NCI-H1694 (cell line): ENCODE data around the gene CLK2.

Source experiments
- DNase-seq: peaks from one replicate; lab custom pipeline; 2025; lab: John Stamatoyannopoulos, UW

CLK2 gene

GRCh38 chr1:155273343-155274245 lies at the start of gene CLK2:
Gene CLK2, minus strand, starts transcription at chr1:155273504. Its CDS starts 2,527 bp downstream, at chr1:155270977.
- DNase-seq: peak; percentile 99

GRCh38 chr1:155322571-155322952 lies 49.3 kb upstream of the CLK2 start:
- DNase-seq: no peak

DNA sequence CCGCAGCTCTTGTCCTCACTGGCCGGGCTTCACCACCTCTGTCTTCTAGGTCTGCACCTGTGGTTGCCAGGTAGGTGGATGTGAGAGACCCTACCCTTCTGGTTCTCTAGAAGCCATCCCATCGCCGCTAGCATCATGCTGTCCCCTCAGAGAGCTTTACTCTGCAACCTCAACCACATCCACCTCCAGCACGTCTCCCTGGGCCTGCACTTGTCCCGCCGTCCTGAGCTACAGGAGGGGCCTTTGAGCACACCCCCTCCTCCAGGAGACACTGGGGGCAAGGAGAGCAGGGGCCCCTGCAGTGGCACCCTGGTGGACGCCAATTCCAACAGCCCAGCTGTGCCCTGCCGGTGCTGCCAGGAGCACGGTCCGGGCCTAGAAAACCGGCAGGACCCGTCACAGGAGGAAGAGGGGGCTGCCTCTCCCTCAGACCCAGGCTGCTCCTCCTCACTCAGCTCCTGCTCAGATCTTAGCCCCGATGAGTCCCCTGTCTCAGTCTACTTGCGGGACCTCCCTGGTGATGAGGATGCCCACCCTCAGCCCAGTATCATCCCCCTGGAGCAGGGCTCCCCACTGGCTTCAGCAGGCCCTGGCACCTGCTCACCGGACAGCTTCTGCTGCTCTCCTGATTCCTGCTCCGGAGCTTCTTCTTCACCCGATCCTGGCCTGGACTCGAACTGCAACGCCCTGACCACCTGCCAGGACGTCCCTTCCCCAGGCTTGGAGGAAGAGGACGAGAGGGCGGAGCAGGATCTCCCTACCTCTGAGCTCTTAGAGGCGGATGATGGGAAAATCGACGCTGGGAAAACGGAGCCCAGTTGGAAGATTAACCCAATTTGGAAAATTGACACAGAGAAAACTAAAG lies 48.6 kb upstream of the CLK2 start:
- no peak for DNase-seq

DNA sequence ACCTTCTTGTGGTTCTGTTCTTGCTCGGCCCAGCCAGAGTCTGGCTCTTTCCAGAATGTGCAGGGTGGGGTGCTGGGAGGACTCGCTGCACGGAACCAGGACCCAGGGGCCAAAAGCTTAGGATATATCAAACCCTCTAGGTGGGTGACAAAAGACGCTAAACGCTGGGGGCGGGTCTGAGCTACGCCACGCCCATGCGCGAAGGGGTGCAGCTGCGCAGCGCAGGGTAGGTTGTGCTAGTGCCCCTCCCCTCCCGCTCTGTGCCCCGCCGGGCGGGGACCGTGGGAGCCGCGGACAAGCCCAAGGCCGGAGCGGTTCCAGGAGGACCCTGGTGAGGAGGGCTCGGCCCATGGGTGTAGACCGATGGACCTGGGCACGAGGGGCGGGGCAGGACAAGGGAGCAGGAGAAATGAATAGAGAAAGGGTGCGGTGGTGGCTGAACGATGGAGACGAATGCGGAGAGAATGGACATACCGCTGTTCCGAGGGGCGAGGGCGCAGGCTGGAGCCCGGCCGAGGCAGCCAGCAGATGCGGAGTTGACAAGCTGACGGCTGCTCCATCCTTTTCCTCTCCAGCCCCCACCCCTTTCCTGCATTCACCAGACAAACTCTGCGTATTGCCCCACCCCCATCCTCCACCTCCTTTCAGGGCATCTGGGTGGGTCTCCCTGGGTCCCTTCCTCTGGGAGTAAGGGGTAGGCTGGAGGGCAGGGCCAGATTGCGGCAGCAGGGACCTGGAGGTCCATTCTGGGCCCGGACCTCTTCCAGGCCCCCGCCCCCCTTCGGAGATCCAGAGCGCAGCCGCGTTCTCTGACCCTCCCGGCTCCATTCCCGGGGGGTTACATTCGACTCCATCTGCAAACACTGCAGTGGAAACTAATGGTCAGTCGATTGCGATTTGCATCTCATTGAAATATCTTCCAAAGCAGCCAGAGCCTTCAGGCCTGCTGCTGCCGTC lies 47.6 kb upstream of the CLK2 start, which contains the start of gene RUSC1:
TSS of gene RUSC1 (plus strand) at position 234 of the 957 bp plus-strand sequence. CDS start 880 bp downstream, outside the sequence.
- DNase-seq: no peak

DNA sequence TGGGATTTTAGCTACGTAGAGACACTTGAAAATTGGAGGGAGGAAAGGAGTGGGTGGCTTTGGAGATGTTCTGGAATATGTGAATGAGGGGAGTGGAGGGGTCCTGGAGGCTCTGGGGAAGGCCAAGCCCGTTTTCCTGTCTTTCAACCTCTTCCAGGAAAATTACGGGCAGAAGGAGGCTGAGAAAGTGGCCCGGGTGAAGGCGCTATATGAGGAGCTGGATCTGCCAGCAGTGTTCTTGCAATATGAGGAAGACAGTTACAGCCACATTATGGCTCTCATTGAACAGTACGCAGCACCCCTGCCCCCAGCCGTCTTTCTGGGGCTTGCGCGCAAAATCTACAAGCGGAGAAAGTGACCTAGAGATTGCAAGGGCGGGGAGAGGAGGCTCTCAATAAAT lies 46.9 kb upstream of the CLK2 start:
- DNase-seq: no peak

- no peak for DNase-seq
Measured at GRCh38 chr1:155319536-155319935, 46.2 kb upstream of the CLK2 start.

- DNase-seq: no peak
Measured at GRCh38 chr1:155318082-155318481, 44.8 kb upstream of the CLK2 start.

DNA sequence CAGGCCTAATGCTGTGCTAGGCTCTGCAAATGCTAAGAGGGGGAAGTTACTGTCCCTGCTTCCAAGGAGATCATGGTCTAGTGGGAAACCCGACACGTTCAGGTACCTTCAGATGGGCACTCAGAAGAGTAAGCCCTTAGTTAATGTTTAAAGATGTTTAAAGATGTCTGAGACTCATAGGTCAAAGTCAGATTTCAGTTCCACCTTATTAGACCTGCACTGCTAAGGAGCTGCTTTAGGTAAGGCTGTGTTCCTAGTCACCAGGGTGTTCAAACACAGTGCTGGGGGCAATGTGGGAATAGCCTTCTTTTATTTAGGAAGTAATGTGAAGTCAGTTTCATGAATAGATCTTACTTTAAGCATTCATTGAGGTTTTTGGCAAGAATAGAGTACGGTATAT lies 43.6 kb upstream of the CLK2 start:
- DNase-seq: no peak

DNA sequence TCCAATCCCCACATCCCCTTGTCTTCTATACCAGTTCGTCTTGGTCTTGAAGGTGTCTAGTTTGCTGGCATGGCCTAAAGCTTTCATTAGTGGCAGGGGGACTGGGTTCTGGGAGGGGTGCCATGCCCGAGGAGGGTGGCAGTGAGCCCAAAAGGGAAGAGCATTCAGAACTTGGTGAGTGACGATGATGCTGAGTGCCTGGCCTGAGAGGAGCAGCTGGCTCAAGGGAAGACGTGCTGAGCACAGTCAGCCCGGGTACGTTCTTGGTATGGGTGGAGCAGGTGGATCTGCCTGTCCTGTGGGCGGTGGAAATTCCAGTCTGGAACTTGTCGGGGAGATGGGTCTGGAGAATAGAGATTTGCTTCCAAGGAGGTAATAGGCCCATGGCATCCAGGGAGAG lies 40.0 kb upstream of the CLK2 start:
- DNase-seq: no peak

GRCh38 chr1:155309423-155310021 lies 36.2 kb upstream of the CLK2 start:
- no peak for DNase-seq

DNA sequence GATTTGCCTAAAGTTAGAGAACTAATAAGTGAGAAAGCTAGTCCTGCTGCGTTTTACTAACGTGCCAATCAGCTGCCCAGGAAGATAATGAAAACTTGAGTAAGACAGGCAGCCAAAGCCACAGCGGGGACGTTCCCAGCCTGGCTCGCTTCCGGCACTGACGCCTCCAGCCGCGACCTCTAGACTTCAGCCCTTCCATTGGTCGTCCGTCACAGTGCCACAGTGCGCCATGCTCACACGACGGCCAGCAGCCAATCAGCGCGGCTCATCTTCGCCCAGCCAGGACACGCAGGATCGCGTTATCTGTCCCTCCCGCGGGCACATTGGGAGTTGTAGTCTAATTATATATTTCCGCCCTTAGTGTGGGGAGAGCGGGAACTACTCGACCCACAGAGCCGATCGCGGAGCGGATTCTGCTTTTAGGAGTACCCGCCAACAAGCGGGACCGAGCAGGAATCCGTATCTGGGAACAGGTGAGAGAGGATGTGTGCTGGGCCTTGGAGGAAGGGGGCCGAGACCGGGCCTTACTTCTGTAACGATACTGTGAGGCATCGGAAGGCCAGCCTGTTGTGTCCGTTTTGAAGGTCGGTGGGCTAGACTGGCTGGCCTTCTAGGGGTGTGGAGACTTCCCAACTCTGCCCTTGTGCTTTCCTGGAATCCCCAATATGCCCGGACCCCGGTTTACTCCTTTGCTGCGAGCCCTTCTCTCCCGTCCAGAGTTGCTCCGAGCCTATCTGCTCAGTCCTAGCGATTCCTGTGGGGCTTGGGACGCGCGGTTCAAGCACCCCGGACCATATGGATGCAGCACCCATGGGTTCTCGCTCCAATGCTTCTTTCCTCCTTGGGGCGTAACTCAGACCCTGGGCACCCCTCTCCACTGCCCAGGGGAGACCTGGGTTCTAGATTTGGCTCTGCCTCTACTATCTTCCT lies 35.5 kb upstream of the CLK2 start, which contains the start of gene FDPS:
TSS of gene FDPS (plus strand) at position 374 of the 930 bp plus-strand sequence. CDS start 924 bp downstream, outside the sequence.
- peak; percentile 100 for DNase-seq

GRCh38 chr1:155307247-155307740 lies 34.0 kb upstream of the CLK2 start:
- peak; percentile 65 for DNase-seq

DNA sequence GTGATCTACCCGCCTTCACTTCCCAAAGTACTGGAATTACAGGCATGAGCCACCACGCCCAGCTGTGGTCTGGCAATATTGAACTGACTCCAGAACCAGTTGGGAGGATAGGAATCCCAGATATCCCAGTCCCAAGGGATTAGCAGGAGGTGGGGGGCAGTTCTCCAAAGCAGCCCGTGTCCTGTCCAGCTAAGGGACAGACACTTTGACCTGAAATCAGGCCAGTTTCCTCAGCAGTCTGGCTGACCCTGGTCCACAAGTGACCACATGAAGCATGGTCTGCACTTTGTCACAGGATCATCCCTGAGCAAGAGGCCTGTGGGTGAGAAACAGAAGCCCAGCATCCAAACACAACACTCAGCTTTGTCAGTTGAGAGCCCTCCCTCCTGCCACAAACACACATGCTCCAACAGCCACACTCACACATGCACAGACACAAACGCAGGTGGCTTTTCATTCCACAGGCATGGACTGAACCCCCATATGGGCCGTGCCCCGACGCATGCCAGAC lies 32.6 kb upstream of the CLK2 start:
- no peak for DNase-seq

DNA sequence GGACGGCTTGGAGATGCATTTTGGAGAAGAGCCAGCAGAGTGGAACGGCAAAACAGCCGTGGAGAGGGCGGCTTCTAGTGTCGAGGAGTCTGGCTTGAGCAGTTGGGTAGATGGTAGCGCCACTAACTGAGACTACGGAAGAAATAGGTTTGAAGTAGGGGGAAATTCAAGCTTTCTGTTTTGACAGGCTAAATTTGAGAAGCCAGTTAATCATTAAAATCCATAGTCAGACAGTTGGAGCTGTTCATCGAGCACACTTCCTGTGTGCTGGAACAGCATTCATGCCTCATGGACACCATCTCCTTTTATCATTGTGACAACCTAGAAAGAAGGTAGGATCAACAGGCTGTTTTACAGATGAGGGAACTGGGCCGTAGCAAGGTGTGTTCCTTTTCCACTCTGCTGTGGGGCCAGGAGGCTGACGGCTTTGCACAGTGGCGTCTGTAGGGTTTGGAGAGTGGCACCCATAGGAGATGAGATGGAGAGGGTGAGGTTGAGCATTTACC lies 31.3 kb upstream of the CLK2 start:
- DNase-seq: no peak

GRCh38 chr1:155301342-155301841 lies 28.1 kb upstream of the CLK2 start, which contains the start of gene PKLR:
Gene PKLR, minus strand, starts transcription at chr1:155301438. Its CDS starts 43 bp downstream, at chr1:155301395.
- no peak for DNase-seq

- DNase-seq: no peak
Measured at GRCh38 chr1:155300553-155301329, 27.4 kb upstream of the CLK2 start.

DNA sequence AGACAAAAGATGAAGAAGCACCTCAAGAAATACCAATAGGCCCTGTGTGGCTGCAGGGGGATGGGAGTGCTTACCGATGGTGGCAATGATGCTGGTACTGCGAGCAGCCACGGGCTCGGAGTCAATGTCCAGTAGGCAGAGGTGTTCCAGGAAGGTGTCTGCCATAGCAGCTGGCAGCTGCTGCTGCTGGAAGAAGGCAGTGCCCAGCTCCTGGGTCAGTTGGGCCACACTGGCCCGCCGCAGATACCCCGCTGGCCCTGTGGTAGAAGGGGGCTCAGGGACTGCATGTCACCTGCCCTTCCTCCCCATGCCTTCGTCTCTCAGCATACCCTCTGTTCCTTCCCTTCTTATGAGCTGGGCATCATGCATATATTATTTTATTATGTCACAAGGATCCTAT lies 26.7 kb upstream of the CLK2 start:
- no peak for DNase-seq

- DNase-seq: no peak
Measured at GRCh38 chr1:155297384-155297783, 24.1 kb upstream of the CLK2 start.
